GM18907 (cell line): ENCODE results near the gene PLEKHA7.
A peak's percentile ranks its signal among the peaks of the same experiment; 100 is the strongest.

ENCODE experiments used
- ATAC-seq: cut with Tn5 transposase; IDR thresholded peaks from one replicate; pipeline ENCODE4 v1.9.1; 2021; ENCODE audit warnings: mild to moderate bottlenecking, moderate library complexity; ENCODE audit not compliant: unreplicated experiment

The PLEKHA7 gene

DNA sequence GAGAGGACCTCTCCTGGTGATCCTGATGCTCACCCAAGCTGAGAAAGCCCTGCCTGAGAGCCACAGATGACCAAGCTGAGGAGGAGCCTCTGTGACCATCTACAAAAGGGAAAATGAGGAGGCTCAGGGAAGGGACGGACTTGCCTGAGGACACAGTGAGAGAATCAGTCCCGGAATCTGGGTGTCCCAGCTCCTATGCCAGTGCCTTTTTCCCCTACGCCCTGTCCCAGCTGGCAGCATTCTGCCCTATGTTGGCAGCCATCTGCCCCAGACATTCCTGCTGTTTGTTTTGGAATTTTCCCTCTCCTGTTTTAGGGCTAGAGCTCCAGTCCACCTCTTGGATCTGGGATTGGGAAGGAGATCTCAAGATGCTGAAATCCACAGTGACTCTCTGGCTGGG, 221.2 kb downstream of the PLEKHA7 start:
- ATAC-seq: no peak

DNA sequence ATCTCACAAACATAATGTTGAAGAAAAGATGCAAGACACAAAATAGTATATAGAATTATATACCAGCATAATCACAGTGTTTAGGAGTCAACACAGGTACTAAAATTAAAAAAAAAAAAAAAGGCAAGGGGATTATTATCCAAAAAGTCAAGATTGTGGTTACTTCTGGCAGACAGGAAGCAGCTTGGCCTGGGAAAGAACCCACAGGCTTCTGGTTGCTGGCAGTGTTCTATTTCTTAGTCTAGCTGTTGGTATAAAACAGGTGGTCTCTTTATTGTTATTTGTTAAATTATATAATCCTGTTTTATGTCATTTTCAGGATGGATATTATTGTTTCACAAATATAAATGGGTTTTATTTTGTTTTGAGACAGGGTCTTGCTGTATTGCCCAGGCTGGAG, 221.8 kb downstream of the PLEKHA7 start:
- no peak for ATAC-seq

DNA sequence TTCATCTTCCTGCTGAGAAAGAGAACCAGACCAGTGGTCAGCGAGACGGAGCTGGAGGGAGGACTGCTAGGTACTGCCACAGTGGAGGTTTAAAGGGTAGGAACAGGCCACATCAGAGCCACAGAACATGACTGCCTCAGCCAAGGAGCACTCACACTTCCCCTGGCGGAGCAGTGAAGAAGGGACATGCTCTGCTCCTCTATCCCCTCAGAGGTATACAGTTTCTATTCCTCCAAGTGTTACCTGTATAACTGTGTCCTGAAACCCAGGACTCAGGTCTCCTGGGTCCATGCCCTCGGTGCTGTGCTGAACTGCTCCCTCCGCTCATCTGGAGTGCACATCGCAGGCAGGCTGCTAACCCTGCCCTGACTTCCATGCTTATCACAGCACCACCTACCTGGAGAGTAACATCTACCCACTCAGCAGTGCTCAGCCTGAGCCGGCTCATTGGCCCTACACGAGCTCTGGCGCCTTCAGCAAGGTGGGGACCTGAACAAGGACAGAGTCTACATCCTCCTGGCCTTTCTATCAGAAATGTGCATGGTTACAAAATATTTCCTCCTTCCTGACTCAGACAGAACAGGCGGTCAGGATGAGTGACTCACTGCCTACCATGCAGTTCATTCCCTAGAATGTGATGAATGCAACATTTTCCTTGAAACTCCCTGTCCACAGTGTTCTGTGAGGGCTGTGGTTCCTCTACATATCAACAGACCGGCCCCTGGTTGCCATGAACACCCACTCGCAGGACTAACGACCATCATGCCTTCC, 222.8 kb downstream of the PLEKHA7 start:
- no peak for ATAC-seq

DNA sequence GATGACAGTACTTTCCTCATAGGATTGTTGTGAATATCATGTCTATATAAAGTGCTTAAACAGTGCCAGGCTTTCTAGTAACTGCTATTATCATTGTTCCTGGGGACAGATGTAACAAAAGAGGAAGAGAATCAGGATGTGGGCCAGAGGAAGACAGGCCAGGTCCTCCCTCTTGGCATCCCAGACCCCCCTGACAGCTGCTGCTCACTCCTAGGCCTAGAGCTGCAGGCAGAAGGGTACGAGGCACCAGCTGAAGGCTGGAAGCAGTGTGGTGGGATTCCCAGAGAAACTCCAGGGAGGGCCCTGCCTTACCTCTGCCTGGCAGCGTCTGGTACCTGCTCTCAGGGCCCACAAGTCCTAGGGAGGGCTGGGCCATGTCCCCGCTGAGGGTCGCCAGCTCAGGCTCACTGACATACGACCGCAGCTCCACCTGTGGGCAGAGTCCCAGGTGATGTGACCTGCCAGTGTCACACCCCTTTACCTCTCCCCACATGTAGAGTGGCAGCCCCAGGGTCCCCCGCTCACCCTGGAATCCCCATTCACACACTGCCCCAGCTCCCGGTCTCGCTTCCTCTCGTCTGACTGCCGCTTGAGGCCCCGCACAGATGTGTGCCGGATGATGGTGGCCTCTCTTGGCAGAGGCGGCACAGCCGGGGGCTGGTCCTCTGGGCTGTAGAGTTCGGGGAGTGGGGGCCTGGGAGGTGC, 223.6 kb downstream of the PLEKHA7 start:
- no peak for ATAC-seq

DNA sequence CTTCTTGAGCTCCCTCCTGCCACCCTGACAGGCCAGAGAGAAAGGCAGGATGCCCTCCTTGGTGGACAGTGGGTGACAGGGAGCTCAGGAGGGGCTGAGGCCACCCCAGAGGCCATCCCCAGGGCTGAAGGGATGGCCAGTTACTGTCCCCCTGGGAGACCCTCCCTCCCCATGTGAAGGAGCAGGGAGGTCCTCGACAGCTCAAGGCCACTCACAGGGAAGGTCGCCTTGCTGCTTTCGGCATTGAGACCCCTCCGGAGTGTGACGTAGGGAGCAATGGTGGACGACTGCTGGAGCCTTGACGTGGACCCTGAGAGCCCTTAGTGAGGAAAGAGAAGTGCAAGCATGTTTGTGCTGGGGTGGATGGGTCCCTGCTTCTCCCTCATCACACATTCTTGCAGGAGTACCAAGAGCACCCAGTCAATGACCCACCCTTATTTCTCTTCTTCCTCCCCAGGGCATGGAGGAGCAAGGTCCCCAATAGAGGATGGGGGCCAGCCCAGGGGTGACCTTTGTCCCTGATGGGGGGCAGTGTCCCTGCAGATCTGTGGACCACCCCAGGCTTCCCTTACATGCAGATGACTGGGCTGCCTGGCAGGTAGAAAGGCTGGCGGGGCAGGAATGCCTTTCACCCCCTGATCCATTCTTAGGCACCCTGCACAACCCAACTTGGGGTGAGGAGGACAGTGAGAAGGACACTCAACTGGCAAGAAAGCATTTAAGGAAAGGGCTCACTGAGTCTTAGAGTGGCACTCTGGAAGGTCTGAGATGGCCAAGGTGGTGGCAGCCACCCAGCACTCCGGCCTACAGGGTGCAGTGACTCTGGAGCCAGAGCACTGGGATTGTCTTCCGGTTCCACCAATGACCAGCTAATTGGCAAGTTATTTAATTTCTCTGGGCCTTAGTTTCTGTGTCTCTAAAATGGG, 224.4 kb downstream of the PLEKHA7 start:
- ATAC-seq: no peak

- no peak for ATAC-seq
Observed at GRCh38 chr11:16789063-16789420, 225.2 kb downstream of the PLEKHA7 start.

- ATAC-seq: peak; percentile 71
Observed at GRCh38 chr11:16788141-16789062, 225.8 kb downstream of the PLEKHA7 start.

DNA sequence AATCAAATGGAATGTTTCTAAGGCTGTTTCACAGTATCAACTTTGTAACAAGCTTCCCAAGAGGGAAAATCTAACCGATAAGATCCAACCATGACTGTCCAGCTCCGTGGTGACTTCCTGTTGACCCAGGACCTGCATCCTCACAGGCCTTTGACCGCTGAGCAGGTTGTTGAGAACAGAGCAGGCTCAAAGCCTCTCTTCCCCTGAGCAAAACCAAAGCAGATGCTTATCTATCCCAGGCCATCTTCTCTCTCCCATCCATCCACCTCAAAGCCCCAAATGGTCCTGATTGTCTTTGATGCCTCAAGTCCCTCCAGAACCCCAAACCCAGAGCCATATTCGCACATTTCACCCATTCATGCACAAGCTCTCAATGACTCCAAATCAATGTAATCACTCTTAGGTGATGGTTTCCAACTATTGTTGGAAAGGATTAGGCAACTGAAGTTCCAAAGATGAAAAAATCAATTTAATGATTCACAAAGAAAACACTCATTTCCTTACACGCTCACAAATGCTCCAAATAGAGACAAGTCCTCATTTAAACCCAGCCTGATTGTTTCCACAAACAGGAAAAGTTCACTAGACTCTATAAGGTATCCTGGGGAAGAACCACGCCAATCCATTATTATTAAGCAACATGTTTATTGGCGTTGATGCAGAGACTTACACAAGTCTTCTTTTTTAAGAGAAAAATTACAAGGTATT, 227.0 kb downstream of the PLEKHA7 start:
- ATAC-seq: no peak

DNA sequence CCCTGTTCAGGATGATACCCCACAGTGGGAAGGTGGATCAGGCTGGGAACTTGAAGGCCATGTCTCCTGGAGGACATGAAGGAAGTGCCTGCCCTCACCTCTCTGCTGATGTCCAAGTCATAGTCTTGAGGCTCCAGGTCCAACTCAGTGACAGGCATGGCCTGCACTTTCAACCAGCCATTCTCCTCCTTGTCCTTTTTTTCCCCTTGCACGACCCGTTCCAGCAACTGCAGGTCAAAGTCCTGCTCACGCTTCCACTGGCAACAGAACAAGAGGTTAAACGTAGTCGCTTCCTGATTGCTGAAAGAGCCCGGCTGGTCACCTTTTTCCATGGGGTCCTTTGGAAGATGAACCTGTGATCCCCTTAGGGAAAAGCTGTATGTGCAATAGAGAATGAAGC, 228.1 kb downstream of the PLEKHA7 start:
- ATAC-seq: no peak

GRCh38 chr11:16785520-16786128, 228.6 kb downstream of the PLEKHA7 start:
- peak; percentile 90 for ATAC-seq

DNA sequence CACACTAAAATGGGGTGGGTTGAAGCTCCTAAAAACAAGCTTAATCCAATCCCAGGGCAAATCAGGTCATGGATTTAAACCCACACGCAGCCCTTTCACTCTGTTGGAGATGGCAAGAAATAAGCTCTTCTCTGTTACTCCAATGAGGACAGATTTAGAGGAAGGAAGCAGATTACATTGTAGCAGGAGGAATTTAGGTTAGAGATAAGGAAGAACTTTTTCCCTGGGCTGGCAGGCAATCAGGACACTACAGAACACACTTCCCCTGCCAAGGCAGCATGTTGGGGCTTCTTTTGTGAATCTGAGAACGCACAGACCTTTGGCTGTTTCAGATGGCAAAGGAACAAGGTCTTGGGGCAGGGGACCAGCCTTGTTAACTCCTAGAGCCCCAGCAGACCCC, 229.5 kb downstream of the PLEKHA7 start:
- no peak for ATAC-seq

DNA sequence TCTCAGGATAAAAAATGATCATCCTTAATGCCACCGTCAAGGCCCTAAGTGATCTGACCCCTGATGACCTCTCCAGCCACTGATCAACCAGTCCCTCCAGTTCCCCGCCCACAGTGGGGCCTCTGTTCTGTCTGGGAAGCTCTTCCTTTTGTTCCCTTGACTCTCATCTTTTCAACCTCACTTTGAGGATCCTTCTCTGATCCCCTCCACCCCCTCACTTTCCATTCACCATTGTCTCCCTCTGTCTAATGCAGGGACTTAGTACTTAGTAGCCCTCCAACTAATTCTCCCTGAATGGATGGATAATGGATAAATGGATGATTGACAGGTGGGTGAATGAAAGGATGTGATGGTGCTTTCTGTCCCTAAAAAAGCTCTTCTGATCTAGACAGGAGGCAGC, 230.1 kb downstream of the PLEKHA7 start:
- ATAC-seq: no peak

DNA sequence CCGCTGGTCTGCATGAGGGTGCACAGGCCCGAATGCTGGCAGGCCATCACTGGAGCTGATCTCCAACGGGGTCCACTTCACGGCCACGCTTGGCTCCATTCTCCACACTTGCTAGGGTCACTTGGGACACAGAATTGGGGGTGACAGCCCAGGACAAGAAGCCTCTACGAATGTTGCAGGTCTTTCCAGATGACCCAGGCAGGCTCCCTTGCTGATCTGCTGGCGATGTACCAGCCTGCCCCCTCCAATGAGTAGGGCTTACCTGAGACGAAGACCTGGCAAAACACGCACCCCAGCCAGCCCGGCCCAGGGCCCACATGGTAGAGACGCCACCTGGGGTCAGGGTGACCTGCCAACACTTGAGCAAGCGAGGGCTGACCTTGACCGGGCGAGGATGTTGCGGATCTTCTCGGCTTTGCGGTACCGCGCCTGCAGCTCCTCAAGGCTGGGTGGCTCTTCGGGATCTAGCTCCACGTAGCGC, 230.9 kb downstream of the PLEKHA7 start:
- ATAC-seq: no peak

DNA sequence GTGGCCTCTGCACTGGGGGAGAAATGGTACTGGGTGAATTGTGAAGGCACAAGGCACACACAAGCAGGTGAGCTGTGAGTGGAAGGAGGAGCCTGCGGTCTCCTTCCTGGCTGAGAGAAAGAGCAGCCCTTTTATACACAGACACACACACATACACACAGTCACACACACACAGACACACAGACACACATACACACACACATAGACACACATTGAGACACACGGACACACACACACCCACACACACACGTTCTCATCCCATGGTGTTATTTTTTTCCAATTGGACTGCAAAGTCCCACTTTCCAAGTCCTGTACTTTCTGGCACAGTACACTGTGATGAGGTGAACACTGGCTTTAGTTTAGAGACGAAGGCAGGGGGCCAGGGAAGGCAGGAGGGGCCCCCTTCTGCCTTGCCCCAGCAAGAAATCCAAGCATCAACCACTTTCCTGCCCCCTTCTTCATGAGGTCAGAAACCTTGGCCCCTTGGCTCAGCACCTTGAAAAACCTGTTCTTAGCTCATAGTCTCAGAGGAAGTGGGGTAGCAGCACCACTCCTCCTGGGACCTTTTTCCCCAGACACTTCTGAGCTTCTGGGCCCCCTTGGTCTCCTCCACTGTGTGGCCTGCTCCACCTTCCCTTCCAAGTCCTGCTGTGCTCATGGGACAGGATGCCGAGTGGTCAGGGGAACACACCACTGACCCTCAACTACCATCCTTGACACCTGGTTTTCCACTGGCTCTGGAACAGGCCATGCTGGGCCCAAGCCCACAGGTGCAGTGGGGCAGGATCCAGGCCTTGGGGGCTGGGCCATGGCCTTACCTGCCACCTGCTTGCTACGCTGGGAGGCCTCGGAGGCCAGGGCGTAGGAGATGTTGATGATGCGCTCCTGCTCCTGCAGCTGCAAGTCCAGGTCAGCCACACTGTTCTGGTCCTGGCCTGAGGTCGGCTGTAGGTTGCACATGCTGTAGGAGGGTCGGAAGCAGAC, 232.0 kb downstream of the PLEKHA7 start:
- no peak for ATAC-seq

- ATAC-seq: no peak
Observed at GRCh38 chr11:16780698-16781550, 233.3 kb downstream of the PLEKHA7 start.

DNA sequence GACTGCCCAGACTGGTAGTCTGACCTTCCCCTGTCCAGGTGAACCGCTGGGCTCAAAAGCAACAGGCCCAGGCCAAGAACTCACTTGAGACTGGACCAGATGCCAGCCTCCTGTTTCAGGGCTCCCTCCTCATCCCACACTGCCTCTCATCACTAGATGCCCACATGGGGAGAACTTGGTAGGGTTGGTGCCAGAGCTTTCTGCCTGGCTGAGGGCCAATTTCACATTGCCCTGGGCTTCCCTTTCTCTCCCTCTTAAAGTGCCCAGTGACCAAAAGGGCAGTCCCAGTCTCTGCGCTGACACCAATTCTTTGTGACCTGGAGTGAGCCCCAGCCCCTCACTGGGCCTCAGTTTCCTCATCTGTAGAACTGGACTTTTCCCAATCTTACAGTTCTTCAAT, 234.1 kb downstream of the PLEKHA7 start:
- ATAC-seq: no peak

DNA sequence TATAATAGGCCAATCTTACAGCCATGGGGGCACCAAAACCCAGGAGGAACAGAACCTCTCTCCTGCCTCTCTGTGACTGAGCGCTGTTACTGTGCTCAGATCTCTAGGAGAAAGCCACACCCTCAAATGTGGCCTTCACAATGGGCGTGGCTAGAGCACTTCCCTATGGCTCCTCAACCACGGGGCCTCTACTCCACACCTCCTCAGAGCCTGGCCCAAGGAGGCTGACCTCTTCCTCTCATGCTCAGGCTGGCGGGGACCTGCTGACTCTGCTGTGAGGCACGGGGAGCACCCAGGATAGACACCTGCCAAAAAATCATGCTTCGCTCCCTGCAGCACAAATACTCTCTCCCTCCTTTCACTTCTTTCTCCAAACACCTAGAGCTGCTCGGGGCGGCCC, 234.8 kb downstream of the PLEKHA7 start:
- ATAC-seq: no peak
